ENCODE measurements around the gene ADAMTS14. TPM values are rescaled to one million over a fixed set of nuclear protein-coding genes. Genes with fewer than 3 reads are reported as not detected.
A peak's percentile ranks its signal among the peaks of the same experiment; 100 is the strongest.

Gene ADAMTS14
- total RNA-seq, 6 experiments from 2014 or later, result 0.03 to 0.09 (median 0.05) TPM; not detected in 2

DNA sequence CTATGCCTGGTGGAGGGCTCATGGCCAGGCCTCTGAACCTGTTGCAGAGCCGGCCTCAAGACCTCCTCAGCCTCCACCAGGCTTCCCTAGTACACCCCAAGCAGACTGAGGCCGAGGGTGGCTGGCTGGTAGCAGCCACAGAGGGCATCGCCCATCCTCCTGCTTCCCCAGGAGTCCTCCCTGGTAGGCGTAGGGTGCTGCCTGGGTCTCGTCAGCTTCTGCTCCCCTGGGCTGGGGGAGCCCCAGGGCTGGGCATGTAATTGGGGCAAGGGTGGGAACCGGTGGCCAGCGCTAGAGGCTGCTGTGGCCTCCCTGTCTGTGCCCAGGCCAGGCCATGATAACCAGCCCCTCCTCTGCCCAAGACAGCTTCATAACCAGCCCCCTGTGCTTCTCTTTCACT lies 80.3 kb downstream of the ADAMTS14 start:
- Mint-ChIP-seq H3K9me3 (no peaks in the 10 kb centered on the region), H3K36me3 (ENCODE audit: low read depth) (no peaks in the 10 kb centered on the region), H3K27me3 (ENCODE audit: insufficient read depth) (peaks cover 26% of the 10 kb centered on the region), H3K27ac (no peak overlapping the region), H3K4me1 (ENCODE audit: low read depth) (peaks cover 17% of the 10 kb centered on the region; the same call in 1 of the 2 replicates), H3K4me3 (no peak overlapping the region)
- TF ChIP-seq, protein P1, sequence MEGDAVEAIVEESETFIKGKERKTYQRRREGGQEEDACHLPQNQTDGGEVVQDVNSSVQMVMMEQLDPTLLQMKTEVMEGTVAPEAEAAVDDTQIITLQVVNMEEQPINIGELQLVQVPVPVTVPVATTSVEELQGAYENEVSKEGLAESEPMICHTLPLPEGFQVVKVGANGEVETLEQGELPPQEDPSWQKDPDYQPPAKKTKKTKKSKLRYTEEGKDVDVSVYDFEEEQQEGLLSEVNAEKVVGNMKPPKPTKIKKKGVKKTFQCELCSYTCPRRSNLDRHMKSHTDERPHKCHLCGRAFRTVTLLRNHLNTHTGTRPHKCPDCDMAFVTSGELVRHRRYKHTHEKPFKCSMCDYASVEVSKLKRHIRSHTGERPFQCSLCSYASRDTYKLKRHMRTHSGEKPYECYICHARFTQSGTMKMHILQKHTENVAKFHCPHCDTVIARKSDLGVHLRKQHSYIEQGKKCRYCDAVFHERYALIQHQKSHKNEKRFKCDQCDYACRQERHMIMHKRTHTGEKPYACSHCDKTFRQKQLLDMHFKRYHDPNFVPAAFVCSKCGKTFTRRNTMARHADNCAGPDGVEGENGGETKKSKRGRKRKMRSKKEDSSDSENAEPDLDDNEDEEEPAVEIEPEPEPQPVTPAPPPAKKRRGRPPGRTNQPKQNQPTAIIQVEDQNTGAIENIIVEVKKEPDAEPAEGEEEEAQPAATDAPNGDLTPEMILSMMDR (IDR thresholded peaks at IDR 0.05), result no peak
- no peak for DNase-seq

DNA sequence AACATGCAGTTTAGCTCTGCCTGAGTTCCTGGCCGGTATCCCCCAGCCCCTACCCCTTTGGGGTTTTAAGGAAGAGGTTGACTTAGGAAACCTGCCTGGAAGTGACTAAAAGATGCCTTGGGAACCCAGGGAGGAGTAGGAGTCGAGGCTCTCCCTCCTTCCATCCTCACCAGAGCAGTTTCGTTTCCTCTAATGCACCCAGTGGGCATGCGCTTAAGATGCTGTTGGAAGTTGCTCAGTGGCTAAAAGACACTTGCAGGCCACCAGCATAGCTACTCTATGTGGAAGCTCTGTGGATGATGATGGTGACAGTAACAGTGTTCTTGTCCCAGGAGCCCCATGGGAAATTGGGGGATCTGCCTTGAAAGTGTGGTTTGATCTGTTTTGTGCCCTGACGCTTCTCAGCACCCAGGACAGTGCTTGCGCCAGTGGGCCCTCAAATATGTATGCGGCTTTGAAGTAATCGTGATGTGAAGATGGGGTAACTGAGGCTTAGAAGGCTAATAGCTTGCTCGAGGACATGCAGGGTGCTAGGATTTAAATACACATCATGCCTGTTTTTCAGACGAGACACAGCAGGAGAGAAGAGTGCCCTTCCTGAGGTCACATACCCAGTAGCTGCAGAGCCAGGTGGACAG lies 80.8 kb downstream of the ADAMTS14 start:
- Mint-ChIP-seq H3K4me3 (no peak overlapping the region), H3K27me3 (ENCODE audit: insufficient read depth) (peaks cover 25% of the 10 kb centered on the region), H3K9me3 (no peaks in the 10 kb centered on the region), H3K36me3 (ENCODE audit: low read depth) (no peaks in the 10 kb centered on the region), H3K27ac (no peak overlapping the region), H3K4me1 (ENCODE audit: low read depth) (peaks cover 17% of the 10 kb centered on the region; the same call in 1 of the 2 replicates)
- DNase-seq, result no peak
- TF ChIP-seq, protein P1 (IDR thresholded peaks at IDR 0.05), result no peak

DNA sequence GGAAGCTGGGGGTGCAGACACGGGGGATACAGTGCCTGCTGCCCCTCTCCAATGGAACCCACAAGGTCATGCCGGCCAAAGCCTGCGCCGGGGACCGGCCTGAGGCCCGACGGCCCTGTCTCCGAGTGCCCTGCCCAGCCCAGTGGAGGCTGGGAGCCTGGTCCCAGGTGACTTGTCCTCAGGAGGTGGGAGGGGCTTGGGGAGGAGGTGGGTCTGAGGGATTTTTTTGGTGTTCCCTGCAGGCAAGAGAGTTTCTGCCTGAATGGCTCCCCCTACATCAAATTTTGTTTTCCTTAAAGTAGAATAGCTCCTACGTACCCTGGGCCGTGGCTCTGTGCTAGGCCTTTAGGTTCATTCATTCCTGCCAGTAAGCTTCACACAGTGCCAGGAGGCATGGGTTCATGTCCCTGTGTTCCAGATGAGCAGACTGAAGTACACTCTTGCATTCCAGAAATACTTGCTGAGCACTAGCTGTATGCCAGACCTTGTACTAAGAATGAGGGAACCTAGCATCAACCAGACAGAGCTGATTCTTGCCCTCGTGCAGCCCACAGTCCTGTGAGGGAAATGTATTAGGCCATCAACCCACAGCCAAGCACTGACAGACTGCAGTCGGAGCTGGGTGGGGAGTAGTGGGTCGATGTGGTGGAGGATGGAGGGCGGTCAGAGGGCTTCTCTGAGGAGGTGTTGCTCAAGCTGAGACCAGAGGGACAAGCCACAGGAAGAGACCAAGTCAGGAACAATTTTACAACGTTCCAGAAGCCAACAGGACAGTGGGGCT lies 81.7 kb downstream of the ADAMTS14 start:
- H3K4me3 Mint-ChIP-seq, result no peak overlapping the region
- H3K27me3 Mint-ChIP-seq (ENCODE audit: insufficient read depth), result peaks cover 25% of the 10 kb centered on the region
- DNase-seq, result no peak
- H3K9me3 Mint-ChIP-seq, result no peaks in the 10 kb centered on the region
- H3K36me3 Mint-ChIP-seq (ENCODE audit: low read depth), result no peaks in the 10 kb centered on the region
- TF ChIP-seq, protein P1 (IDR thresholded peaks at IDR 0.05), result no peak
- no peak overlapping the region for H3K27ac Mint-ChIP-seq
- peaks cover 17% of the 10 kb centered on the region; the same call in 1 of the 2 replicates for H3K4me1 Mint-ChIP-seq (ENCODE audit: low read depth)

DNA sequence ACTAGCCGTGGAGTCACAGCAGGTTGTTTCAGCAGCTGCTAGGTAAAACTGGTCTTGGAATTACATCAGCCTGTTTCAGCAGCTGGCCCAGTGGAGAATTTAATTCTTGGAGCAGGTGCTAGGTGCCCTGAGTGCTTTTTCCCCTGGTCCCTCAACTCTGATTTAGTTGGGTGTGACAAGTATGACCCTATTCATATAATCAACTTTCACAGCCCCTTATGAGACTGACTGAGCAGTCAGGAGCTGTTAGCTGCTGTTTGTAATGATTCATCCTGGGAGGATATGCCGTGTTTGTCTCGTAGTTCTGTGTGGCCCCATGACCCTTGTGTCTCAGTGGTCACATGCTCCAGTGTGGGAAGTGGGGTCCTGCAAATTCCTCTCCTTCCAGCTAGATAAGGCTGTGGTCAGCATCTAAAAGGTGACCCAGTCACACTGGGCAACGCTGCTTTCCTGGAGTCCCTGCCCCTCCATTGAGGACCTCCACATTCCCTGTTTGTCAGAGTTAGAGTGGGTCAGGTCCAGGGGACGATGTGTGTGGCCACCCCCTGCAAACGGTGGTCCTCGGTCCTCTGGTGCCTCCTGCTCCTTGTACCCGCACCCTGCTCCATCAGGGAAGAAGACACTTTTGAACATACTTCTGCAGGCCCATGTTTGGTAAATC lies 84.5 kb downstream of the ADAMTS14 start:
- Mint-ChIP-seq H3K4me3 (no peak overlapping the region), H3K4me1 (ENCODE audit: low read depth) (peaks cover 17% of the 10 kb centered on the region; the same call in 1 of the 2 replicates), H3K9me3 (no peaks in the 10 kb centered on the region), H3K36me3 (ENCODE audit: low read depth) (no peaks in the 10 kb centered on the region), H3K27ac (no peak overlapping the region), H3K27me3 (ENCODE audit: insufficient read depth) (peaks cover 22% of the 10 kb centered on the region)
- TF ChIP-seq, protein P1 (IDR thresholded peaks at IDR 0.05), result no peak
- DNase-seq, result peak; percentile 15

DNA sequence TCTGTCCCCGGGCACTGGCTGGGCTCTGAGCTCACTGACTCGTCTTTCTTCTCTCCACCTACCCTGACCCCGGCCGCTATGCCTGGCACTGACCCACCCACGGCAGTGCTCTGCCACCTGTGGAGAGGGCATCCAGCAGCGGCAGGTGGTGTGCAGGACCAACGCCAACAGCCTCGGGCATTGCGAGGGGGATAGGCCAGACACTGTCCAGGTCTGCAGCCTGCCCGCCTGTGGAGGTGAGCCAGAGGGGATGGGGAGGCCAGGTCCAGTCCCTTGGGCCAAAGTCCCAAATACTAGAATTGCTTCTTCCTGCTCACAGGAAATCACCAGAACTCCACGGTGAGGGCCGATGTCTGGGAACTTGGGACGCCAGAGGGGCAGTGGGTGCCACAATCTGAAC lies 85.5 kb downstream of the ADAMTS14 start:
- peaks cover 17% of the 10 kb centered on the region; the same call in 1 of the 2 replicates for H3K4me1 Mint-ChIP-seq (ENCODE audit: low read depth)
- no peak overlapping the region for H3K4me3 Mint-ChIP-seq
- no peaks in the 10 kb centered on the region for H3K9me3 Mint-ChIP-seq
- no peaks in the 10 kb centered on the region for H3K36me3 Mint-ChIP-seq (ENCODE audit: low read depth)
- TF ChIP-seq, protein P1 (IDR thresholded peaks at IDR 0.05), result no peak
- H3K27ac Mint-ChIP-seq, result no peak overlapping the region
- DNase-seq, result no peak
- H3K27me3 Mint-ChIP-seq (ENCODE audit: insufficient read depth), result peaks cover 21% of the 10 kb centered on the region

Data from HFFc6 (cell line).